NCI-H1436 treated with DMSO at 0.1 percent for 48 hours (cell line): ENCODE measurements around the gene SEMA3A.

Experiments
- DNase-seq: peaks from one replicate; lab custom pipeline; 2025; lab: John Stamatoyannopoulos, UW

SEMA3A gene

DNA sequence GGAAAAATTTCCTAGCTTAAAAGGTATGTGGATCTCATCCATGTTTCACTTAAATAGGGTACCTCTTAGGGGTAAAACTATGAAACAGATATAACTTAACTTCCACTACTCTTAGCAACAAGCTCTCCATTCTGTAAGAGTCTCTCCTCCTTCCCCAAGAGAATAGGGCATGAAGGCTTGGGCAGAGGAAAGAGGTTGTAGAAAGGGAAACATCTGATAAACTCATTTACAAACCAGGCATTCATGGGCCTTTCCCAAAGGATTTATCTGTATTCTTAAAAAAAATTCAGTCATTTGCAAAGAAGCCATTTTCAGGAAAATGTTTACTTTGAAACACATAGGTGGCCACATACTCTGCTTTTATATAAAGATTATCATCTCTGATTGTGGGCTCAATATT lies 82.7 kb downstream of the SEMA3A start:
- no peak for DNase-seq

- DNase-seq, result no peak
Observed at GRCh38 chr7:84110400-84110799, 84.2 kb downstream of the SEMA3A start.

- no peak for DNase-seq
Observed at GRCh38 chr7:84108787-84109186, 85.8 kb downstream of the SEMA3A start.

DNA sequence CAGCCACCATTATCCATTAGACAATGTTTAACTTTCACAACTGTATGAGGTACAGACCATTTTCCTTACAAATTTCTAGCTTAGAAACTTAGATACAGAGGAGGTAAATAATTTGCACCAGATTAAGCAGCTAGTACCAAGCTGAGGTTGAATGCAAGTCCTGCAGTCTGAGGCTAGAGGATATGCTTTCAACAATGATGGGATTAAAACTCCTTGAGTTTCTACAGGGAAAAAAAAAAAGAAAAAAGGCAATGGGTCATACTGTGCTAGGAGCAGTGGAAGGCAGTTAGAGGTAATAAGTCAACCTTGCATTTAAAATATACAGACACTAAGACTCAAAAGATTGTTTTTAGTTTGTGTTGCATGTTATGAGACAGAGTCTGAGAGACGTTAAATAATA lies 86.5 kb downstream of the SEMA3A start:
- no peak for DNase-seq

DNA sequence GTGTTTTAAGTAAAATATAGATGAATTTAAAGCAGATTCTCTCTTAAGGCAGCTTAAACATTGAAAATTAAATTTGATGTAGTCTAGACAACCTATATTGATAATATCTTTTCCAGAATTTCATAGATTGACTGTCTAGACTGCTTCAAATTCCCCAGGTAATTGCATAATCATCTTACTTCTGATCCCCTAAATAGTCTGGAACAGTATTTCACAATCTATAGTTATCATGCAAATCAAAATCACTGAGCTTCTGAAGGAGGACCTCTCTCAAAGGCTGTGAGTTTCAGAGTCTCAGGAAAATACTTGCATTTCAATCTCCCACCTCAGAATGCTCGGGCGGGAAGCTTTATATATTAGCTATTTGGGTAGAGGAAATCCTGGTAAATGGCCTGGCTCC lies 87.3 kb downstream of the SEMA3A start:
- DNase-seq, result no peak

GRCh38 chr7:84106291-84106690 lies 88.3 kb downstream of the SEMA3A start:
- no peak for DNase-seq

DNA sequence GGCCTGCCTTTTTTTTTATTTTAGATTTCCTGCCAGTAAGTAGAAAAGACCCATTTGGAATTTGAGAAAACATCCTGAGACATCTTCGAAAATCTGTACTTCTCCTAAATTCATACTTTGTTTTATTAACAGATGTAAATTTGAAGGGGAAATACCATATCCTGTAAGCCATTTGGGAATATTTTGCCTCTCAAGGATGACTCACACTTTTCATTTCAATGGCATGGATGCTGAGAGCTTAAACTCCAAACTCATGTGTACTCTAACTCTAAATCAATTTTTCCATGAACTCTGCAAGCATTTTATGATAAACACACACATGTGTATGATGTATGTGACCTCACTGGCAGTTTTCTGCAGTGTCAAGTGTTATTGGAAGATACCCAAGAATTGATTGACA lies 89.0 kb downstream of the SEMA3A start:
- no peak for DNase-seq

DNA sequence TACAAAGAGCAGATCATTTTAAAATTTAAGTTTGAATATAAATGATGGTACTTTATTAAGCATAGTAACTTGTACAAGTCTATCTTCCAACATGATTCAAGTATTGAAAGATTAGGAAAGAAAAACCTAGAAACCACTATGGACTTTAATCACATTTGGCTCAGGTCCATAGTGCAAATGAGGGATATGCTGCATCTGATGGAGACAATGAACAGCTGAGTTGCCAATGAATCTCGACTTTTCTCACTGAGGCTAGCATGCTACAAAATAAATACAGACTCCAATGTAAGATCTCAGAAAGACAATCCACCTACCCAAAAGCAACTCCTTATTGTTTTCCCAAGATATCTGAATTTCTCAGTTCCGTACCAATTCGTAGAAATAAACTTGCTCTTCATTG lies 89.8 kb downstream of the SEMA3A start:
- no peak for DNase-seq

DNA sequence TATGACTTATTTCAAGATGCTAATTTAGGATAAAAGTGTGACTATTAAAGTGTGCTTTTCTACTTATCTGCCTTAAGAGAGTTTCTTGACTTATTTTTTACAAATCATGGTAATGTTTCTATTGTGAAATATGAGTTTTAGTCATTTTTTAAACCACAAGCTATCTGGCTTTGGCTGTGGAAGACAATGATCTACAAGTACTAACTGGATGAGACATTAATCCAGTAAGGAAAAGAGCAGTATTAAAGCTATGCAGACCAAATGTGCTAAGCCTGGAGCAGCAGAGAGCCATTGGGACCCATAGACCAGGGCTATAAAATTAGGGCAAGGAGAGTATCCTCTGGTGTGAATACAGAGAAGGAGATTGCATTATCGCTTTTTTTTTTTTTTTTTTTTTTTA lies 92.4 kb downstream of the SEMA3A start:
- no peak for DNase-seq

DNA sequence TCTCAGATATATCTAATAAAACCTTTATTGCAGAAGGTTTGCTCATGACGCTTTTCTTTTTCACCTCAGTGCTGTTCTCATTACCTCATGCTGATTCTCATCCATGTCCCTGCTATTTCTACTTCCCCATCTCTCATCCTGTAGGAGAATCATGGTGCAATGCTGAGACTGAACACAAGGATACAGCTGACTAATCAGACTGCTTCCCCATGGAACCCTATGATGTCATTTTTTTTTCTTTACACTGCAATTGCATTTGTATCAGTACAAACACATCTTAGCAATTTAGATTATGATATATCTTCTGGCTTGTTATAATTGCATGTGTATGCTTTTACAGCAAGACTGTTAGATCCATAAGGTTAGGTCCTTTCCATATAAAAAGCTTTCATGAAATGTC lies 93.7 kb downstream of the SEMA3A start:
- no peak for DNase-seq

DNA sequence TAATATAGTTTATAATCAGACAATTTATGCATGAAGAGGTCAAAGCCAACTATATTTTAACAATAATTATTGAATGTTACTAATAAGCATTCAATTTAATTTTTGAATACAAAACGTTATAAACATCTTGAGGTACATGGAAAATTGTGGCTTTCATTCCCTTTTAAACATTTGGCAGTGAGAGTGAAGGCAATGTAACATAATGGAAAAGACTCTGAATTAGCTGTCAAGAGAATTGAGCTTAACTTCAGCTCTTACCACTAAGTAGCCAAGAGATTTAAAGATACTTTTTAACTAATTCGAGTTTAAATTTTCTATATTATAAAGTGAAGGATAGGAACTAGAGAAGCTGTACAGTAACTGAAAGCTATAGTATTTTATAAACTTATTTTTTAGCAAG lies 98.6 kb downstream of the SEMA3A start:
- DNase-seq, result no peak

DNA sequence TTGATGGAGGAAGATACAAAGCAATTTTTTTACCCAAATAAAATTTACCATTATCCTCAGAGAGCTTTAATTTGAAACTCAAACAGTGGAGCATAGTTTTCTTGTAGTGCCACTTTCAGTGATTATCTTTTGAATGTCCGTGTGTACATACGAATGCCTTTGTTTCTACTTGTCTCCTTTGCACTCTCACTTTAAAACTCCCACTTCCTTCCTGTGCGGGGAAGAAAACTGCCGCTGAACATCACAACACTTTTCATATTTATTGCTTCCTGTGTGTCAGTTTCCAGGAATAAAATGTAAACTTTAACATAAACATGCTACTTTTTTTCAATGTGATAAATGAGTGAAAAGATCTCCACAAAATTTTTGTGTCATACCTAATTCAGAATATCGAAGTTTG lies 102.4 kb downstream of the SEMA3A start:
- no peak for DNase-seq

- no peak for DNase-seq
Observed at GRCh38 chr7:84091318-84091717, 103.3 kb downstream of the SEMA3A start.

DNA sequence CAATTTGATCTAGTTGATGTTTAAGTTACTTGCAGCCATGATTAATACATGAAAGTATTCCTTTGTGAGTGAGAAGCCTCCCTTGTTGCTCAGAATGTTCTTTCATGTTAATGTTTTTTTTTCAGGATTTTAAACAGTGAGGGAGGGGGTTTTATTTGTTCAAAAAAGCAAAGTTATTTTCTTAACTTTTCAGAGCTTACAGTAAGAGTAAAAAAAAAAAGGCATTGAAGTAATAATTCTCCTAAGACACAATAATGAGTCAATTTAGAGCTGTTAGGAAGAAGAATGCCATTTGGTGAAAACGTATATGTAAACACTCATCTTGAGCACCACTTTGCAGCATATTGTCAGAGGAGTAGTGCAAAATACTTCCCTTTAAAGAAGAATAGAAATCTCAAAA lies 105.8 kb downstream of the SEMA3A start:
- no peak for DNase-seq

DNA sequence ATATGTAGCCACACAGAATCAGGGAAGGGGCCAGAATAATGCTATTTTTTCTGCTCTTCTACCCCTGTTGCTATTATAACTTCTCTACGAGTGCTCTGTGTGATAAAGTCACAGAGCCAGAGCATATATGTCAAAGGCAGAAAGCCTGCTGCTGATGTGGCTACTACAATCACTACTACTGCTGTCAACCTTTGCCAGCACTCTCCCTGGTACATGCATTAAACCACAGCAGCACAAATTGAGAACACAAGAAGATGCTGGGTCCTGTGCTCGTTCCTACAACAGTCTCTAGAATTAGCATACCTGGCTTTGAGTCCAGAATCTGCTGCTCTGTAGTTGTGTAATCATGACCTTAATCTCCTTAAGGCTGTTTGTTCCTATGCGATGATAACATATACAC lies 108.6 kb downstream of the SEMA3A start:
- no peak for DNase-seq

GRCh38 chr7:84085147-84085546 lies 109.4 kb downstream of the SEMA3A start:
- DNase-seq, result no peak

DNA sequence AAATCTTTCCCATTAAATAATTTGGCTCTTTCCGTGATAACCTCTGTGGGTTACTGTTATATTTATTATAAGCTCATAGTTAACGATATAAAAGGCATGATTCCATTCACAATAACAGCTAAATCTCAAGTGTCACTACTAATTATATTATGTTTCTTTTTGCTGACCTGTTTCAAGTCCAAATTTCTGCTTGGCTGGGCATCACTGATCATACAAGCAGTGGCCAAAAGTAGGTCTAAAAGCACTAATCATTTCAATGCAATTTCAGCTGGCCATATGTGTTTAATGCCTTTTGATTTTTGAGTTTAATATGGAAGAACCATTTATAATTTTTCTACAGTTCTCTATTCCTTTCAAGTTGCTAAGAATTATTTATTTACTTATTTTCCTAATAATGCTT lies 110.7 kb downstream of the SEMA3A start:
- DNase-seq, result no peak

GRCh38 chr7:84081973-84082522 lies 112.5 kb downstream of the SEMA3A start:
- DNase-seq, result no peak

- DNase-seq, result no peak
Observed at GRCh38 chr7:84077336-84077735, 117.3 kb downstream of the SEMA3A start.

- DNase-seq, result no peak
Observed at GRCh38 chr7:84076219-84076618, 118.4 kb downstream of the SEMA3A start.

- DNase-seq, result no peak
Observed at GRCh38 chr7:84073186-84073875, 121.3 kb downstream of the SEMA3A start.

DNA sequence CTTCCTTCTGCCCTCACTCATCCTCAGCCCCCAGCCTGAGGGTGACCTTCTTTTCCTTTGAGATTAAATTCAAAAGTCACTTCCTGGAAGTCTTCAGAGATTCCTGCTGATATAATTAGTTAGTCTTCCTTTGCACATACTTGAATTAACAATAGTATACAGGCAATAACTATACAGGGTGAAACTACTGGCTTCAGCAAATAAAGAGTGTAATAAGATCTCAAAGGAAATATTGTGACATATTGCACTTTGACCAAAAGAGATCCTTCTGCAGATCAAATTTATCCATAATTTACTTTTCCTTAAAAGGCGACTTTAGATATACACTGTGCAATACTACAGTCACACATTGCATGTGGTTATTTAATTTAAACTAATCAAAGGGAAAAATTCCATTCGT lies 123.8 kb downstream of the SEMA3A start:
- DNase-seq, result no peak

DNA sequence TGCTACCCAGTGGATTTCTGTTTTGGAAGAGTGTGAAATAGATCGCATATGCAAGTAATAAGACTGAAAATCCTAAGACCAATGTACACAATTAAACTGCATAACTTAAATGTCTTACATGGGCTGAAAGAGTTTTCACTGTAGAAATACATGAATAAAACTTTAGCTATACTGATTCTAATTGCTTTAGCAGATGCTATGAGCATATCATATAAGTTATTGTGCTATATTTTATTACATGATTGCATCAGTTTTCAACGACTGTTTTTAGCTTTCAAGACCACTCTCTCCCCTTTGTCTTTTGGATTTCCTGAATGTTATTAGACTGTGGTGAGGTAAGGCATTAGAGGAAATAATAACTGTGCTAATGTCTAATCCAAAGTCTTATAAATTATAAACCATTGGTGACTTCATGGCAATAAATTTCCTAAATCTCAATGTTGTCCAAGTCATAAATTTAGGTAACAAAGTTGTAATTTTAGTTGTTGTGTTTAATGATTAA lies 124.5 kb downstream of the SEMA3A start:
- DNase-seq, result no peak

DNA sequence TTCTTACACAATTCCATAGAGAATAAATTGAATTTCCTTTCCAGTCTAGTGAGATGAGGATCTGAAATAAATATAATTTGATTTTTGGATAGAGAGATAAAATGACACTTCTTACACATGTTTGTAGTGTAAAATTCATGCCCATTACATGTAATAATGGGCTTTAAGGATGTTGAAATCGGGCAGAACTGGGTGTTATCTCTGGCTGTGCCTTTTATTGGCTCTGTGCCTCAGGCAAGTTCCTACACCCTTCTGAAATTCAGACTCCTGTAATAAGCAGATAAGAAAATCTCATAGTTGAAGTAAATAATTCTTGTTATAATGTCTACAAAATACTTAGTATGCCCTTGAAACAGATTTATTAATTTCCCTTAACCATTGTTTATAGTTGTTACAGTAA lies 125.6 kb downstream of the SEMA3A start:
- no peak for DNase-seq
